ENCODE measurements around the gene SRGAP1. TPM values are rescaled to one million over a fixed set of nuclear protein-coding genes. Genes with fewer than 3 reads are reported as not detected.

Gene SRGAP1
- total and polyA plus RNA-seq, 8 donors, result 9.6 to 15.6 (median 11.7) TPM

GRCh38 chr12:63963868-63964267 is 119.4 kb downstream of the SRGAP1 start:
- H3K27ac ChIP-seq, result peak overlapping the region in 1 of 2 donors; percentile 49
- no peaks in the 10 kb centered on the region for H3K36me3 ChIP-seq
- no peak overlapping the region for H3K4me3 ChIP-seq
- no peak for TF ChIP-seq CTCF (IDR thresholded peaks at IDR 0.05)
- intact Hi-C loops (cut with DNase I), result no loop called here
- peaks cover 0 to 16% of the 10 kb centered on the region in 2 donors for H3K4me1 ChIP-seq
- no peaks in the 10 kb centered on the region for H3K27me3 ChIP-seq
- no peak for ATAC-seq
- no peak for DNase-seq
- H3K9me3 ChIP-seq, result no peaks in the 10 kb centered on the region

GRCh38 chr12:63964301-63964700 is 119.8 kb downstream of the SRGAP1 start:
- no peaks in the 10 kb centered on the region for H3K9me3 ChIP-seq
- H3K4me3 ChIP-seq, result no peak overlapping the region
- no peaks in the 10 kb centered on the region for H3K36me3 ChIP-seq
- no peak for TF ChIP-seq CTCF (IDR thresholded peaks at IDR 0.05)
- H3K4me1 ChIP-seq, result peaks cover 0 to 16% of the 10 kb centered on the region in 2 donors
- intact Hi-C loops (cut with DNase I), result no loop called here
- no peaks in the 10 kb centered on the region for H3K27me3 ChIP-seq
- no peak for ATAC-seq
- no peak for DNase-seq
- H3K27ac ChIP-seq, result no peak overlapping the region

- Histone ChIP-seq H3K27ac (no peak overlapping the region), H3K4me3 (no peak overlapping the region), H3K9me3 (no peaks in the 10 kb centered on the region), H3K27me3 (no peaks in the 10 kb centered on the region), H3K36me3 (no peaks in the 10 kb centered on the region), H3K4me1 (peaks cover 0 to 23% of the 10 kb centered on the region in 2 donors)
- intact Hi-C loops (cut with DNase I), result no loop called here
- ATAC-seq, result no peak
- no peak for TF ChIP-seq CTCF (IDR thresholded peaks at IDR 0.05)
- DNase-seq, result no peak
Observed at GRCh38 chr12:63965936-63966605, 121.6 kb downstream of the SRGAP1 start.

- H3K27me3 ChIP-seq, result no peaks in the 10 kb centered on the region
- peaks cover 0 to 23% of the 10 kb centered on the region in 2 donors for H3K4me1 ChIP-seq
- H3K4me3 ChIP-seq, result no peak overlapping the region
- DNase-seq (no peak), ATAC-seq (no peak)
- no peak for TF ChIP-seq CTCF (IDR thresholded peaks at IDR 0.05)
- no peaks in the 10 kb centered on the region for H3K9me3 ChIP-seq
- H3K27ac ChIP-seq, result no peak overlapping the region
- intact Hi-C loops (cut with DNase I), result no loop called here
- no peaks in the 10 kb centered on the region for H3K36me3 ChIP-seq
Observed at GRCh38 chr12:63966606-63966975, 122.1 kb downstream of the SRGAP1 start.

GRCh38 chr12:63967358-63968145 is 123.1 kb downstream of the SRGAP1 start:
- Histone ChIP-seq H3K4me1 (peaks cover 0 to 23% of the 10 kb centered on the region in 2 donors), H3K36me3 (no peaks in the 10 kb centered on the region), H3K27me3 (no peaks in the 10 kb centered on the region), H3K9me3 (no peaks in the 10 kb centered on the region), H3K27ac (no peak overlapping the region), H3K4me3 (no peak overlapping the region)
- intact Hi-C loops (cut with DNase I), result no loop called here
- DNase-seq (no peak), ATAC-seq (peak; percentile 16)
- TF ChIP-seq CTCF (IDR thresholded peaks at IDR 0.05), result no peak
